Adrenal gland (tissue), 12 donors: ENCODE results near the gene ZCRB1. TPM values are rescaled to one million over a fixed set of nuclear protein-coding genes. Genes with fewer than 3 reads are reported as not detected.

ENCODE experiments used
- DNase-seq, 7 donors: peaks; one replicate each; pipeline ENCODE4 v3.0.0-alpha.2; 2019 to 2020
- H3K27ac ChIP-seq, 5 donors: fragments of 200-600 bp; sonication (generic) in 4 of 5; 1 replicate in 3 of 5; 2 replicates in 2 of 5; pipeline versions ENCODE4 v1.5.1 to v1.8.0; 2016 to 2020; ENCODE audit warnings: mild to moderate bottlenecking in 1 of 5
- H3K27me3 ChIP-seq: fragments of 200-600 bp; 2 replicates; pipeline ENCODE4 v1.8.0; 2021
- H3K36me3 ChIP-seq, 2 donors: fragments of 200-600 bp; replicated peaks in 1 of 2; 1 replicate in 1 of 2; 2 replicates in 1 of 2; pipeline versions ENCODE4 v1.5.1 to v1.8.0; 2018 to 2022
- H3K4me1 ChIP-seq, 2 donors: fragments of 200-600 bp; replicated peaks in 1 of 2; 1 replicate in 1 of 2; 2 replicates in 1 of 2; pipeline versions ENCODE4 v1.5.1 to v1.8.0; 2018 to 2021
- H3K4me3 ChIP-seq, 4 donors: fragments of 200-600 bp; sonication (generic) in 3 of 4; one replicate each; pipeline ENCODE4 v1.5.1; 2016 to 2018
- H3K9me3 ChIP-seq, 3 donors: fragments of 200-600 bp; sonication (generic) in 1 of 3; replicated peaks in 1 of 3; 1 replicate in 2 of 3; 2 replicates in 1 of 3; pipeline versions ENCODE4 v1.5.1 to v1.8.0; 2016 to 2021
- CTCF ChIP-seq, 6 experiments: fragments of 450-650 bp in 4 of 6; fragments of 200-600 bp in 2 of 6; sonication (generic) in 1 of 6; IDR thresholded peaks; 1 replicate in 5 of 6; 2 replicates in 1 of 6; pipeline versions ENCODE4 v1.5.1 to v1.8.0; 2016 to 2021; ENCODE audit warnings: antibody characterized with exemption in 6 of 6, mild to moderate bottlenecking in 2 of 6, moderate library complexity in 1 of 6
- POLR2A ChIP-seq, 2 donors: fragments of 450-650 bp; IDR thresholded peaks; one replicate each; pipeline ENCODE4 v1.6.1; 2017; ENCODE audit warnings: antibody characterized with exemption in 2 of 2, mild to moderate bottlenecking in 2 of 2, moderate library complexity in 1 of 2
- WGBS, 4 donors: extraction: QIAGEN DNeasy Blood & Tissue Kit in 2 of 4; methylation state at CpG; one replicate each; pipeline versions ENCODE4 v1.1.5 to v1.1.7; 2013 to 2017; 5-methylcytosine and 5-hydroxymethylcytosine counted together
- intact Hi-C, 2 donors: fragments of 100-400 bp; cut with DNase I; formaldehyde crosslinking; loops; one replicate each; pipeline versions ENCODE4 v1.14.1 to v1.15.0; 2022 to 2023
- polyA plus RNA-seq, 3 donors: library from polyadenylated mRNA; stranded (reverse); fragments of 200-250 nt in 2 of 3; fragments of 350-450 nt in 1 of 3; fragmentation: Illumina TruSeq in 1 of 3; extraction: RNeasy Lipid Tissue Mini Kit (QIAGEN cat#74804) in 1 of 3; gene quantifications; one replicate each; pipeline ENCODE4 v1.2.3, GENCODE V29; 2013 to 2014
- total RNA-seq, 9 donors: library from RNA; depleted of rRNA in 4 of 9; stranded (reverse); fragments of >200 nt in 4 of 9; fragments of 120-200 nt in 1 of 9; fragmentation: NEBNext Ultra II Directional in 1 of 9; extraction: Animal tissue kit (Norgen Biotek cat#: 25700) in 1 of 9; gene quantifications; one replicate each; pipeline versions ENCODE4 v1.1.0 to v1.2.4, GENCODE V29; 2013 to 2023
- donor health status: healthy with polysubstance abuse.
- donor health status: Bipolar disorder and iron deficiency.
- donor health status: DM: yes; HTN: yes; CAD: no.
- donor health status: DM: no; HTN: no; CAD: no.
- donor health status: DM: no; HTN: no; CAD: no.
- donor health status: DM: yes; HTN: yes; CAD: no.

ZCRB1 gene
- total and polyA plus RNA-seq, 12 donors, result 23.5 to 110 (median 58.2) TPM

DNA sequence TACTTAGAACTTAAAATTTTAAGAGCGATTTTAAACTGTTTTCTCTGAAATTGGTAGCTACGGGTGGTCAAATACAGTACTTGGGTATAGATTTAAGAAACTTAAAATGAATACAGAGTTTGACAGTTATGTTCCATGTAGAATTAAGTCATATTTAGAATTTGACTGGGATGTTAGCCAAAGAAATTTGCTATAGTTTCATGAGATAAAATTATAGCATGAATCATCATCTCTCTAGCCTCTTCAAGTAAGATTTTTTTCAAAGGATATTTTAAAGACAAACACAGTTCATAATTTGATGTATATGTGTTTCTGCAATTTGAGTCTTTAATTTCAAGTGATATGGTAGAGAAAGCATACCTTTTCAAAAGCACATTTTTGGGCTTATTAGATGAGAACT, 41.0 kb downstream of the ZCRB1 start:
- Histone ChIP-seq H3K27me3 (no peaks in the 10 kb centered on the region), H3K36me3 (no peaks in the 10 kb centered on the region), H3K9me3 (no peaks in the 10 kb centered on the region), H3K4me3 (no peak overlapping the region), H3K27ac (no peak overlapping the region), H3K4me1 (peaks cover 0 to 16% of the 10 kb centered on the region in 2 donors)
- intact Hi-C loops, result no loop called here
- TF ChIP-seq CTCF (IDR thresholded peaks at IDR 0.05) (no peak), POLR2A (IDR thresholded peaks at IDR 0.05) (no peak)
- WGBS, 4 donors, result 77 to 90% (median 84%) methylated on average over 2 of the region's 2 CpGs
- DNase-seq, result no peak

DNA sequence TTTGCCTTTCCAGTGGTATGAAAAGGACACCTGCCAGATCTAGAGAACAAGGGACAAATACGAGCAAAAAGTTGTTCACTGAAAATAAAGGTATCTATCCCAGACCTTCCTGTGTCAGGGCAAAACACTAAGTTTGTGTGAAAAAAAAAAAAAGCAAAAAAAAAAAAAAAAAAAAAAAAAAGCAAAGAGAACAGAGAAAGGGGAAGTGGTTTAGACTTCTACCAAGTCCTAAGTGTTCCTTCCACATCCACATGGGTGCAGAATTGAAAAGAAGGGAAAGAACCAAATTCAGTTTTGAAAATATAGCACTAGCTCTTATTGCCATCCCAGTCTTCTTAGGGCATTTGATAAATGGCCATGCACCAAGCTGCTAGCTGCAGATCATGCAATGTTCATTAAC, 41.7 kb downstream of the ZCRB1 start:
- TF ChIP-seq POLR2A (IDR thresholded peaks at IDR 0.05) (no peak), CTCF (IDR thresholded peaks at IDR 0.05) (no peak)
- no peaks in the 10 kb centered on the region for H3K36me3 ChIP-seq
- H3K27ac ChIP-seq, result no peak overlapping the region
- H3K9me3 ChIP-seq, result no peaks in the 10 kb centered on the region
- peaks cover 0 to 16% of the 10 kb centered on the region in 2 donors for H3K4me1 ChIP-seq
- DNase-seq, result no peak
- WGBS, 4 donors, result 71 to 81% (median 76%) methylated on average over 1 of the region's 1 CpG
- no peaks in the 10 kb centered on the region for H3K27me3 ChIP-seq
- intact Hi-C loops, result no loop called here
- H3K4me3 ChIP-seq, result no peak overlapping the region

- no peak for DNase-seq
- intact Hi-C loops, result no loop called here
- no peak for TF ChIP-seq POLR2A (IDR thresholded peaks at IDR 0.05)
- no peak for TF ChIP-seq CTCF (IDR thresholded peaks at IDR 0.05)
- peaks cover 0 to 16% of the 10 kb centered on the region in 2 donors for H3K4me1 ChIP-seq
- H3K9me3 ChIP-seq, result no peaks in the 10 kb centered on the region
- H3K36me3 ChIP-seq, result no peaks in the 10 kb centered on the region
- H3K27me3 ChIP-seq, result no peaks in the 10 kb centered on the region
- no peak overlapping the region for H3K4me3 ChIP-seq
- H3K27ac ChIP-seq, result no peak overlapping the region
Observed at GRCh38 chr12:42283739-42284138, 42.2 kb downstream of the ZCRB1 start.

DNA sequence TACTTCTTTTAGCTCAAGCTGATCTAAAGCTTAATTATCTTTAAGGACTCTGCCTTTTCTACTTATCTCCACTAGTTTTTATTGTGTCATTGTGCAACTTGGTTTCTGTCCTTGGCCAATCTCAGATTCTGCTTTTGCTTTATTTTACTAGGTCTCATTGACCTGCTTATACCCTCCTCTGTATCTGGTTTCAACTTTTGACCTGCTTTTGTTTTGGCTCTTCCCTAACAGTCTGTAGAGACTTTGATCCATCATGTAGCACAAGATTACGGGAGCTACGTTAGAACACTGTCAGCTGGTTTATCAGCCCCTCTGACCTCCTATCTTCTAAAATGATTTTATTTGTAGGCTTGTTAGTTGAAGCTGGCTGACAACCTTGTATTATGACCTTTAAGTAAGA, 43.6 kb downstream of the ZCRB1 start:
- H3K4me3 ChIP-seq, result no peak overlapping the region
- no peaks in the 10 kb centered on the region for H3K27me3 ChIP-seq
- intact Hi-C loops, result no loop called here
- no peaks in the 10 kb centered on the region for H3K9me3 ChIP-seq
- TF ChIP-seq CTCF (IDR thresholded peaks at IDR 0.05) (no peak), POLR2A (IDR thresholded peaks at IDR 0.05) (no peak)
- 29 to 41% (median 34%) methylated on average over 2 of the region's 2 CpGs for WGBS, 4 donors
- peaks cover 0 to 16% of the 10 kb centered on the region in 2 donors for H3K4me1 ChIP-seq
- no peaks in the 10 kb centered on the region for H3K36me3 ChIP-seq
- peak overlapping the region in 1 of 5 donors; percentile 27 for H3K27ac ChIP-seq
- peak in 2 of 7 donors; percentile 11 to 20 for DNase-seq
